HG03520 (cell line): ENCODE data around the gene CHAF1B.
"Not testable (repeated sequence)": the region's sequence is repeated elsewhere in the genome, so short reads cannot be mapped to it uniquely, and the experiment has no call there.

Source experiments
- ATAC-seq: cut with Tn5 transposase; IDR thresholded peaks from one replicate; pipeline ENCODE4 v1.9.1; 2021; ENCODE audit warnings: mild to moderate bottlenecking, moderate library complexity; ENCODE audit not compliant: unreplicated experiment

Gene CHAF1B

DNA sequence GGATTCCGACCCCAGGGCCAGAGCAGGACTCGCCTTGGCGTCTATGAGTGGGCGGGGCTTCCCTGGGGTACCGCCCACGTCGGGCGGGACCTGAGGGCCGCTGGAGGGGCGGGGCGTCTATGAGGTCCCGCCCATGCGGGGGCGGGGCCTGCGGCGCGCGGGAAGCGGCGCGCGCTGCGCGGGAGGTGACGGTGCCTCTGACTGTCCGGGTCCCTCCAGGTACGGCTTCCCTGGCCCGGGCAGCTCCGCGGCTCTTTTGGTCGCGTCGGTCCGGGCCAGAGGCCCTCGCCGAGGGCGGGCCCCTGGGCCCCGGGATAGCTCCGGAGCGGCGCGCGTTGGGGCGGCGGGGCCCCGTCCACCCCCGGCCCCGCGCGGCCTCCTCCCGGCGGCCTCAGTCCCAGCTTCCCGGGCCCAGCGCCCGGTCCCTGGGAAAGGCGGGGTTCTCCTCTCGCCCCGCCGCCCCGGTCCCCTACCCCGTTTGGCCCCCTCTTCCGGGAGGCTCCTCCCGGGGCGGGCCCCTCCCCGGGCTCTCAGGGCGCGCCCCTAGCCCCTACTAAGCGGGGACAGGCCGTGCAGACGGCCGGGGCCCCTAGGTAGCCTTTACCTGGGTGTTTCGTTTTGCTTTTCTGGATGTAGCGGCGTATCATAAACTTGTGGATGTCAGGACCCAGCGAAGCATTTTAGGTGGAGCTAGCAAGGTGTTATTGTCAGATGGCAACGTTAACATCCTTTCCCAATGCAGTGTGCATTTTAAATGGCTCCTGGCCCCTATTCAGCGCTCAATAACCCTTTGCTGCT, at the start of gene CHAF1B:
Gene CHAF1B, plus strand, starts transcription at position 160 of the 798 bp plus-strand sequence. CDS start 745 bp downstream, outside the sequence.
- peak; percentile 85 for ATAC-seq

- ATAC-seq = no peak
Observed at GRCh38 chr21:36337099-36337509, 48.1 kb upstream of the CHAF1B start.

DNA sequence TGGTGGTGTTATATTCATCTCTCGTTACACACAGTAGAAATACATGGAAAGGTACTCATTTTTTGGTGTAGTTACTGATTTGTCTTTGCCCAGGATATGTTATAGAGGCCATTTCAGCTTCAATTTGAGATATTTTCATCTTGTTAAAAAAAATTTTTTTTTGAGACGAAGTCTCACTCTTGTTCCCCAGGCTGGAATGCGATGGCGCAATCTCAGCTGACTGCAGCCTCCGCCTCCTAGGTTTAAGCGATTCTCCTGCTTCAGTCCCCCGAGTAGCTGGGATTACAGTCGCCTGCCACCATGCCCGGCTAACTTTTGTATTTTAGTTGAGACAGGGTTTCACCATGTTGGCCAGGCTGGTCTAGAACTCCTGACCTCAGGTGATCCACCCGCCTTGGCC, 46.2 kb upstream of the CHAF1B start:
- no peak for ATAC-seq

GRCh38 chr21:36342581-36342980, 42.6 kb upstream of the CHAF1B start:
- ATAC-seq = not testable (repeated sequence)

- no peak for ATAC-seq
Observed at GRCh38 chr21:36344931-36345330, 40.3 kb upstream of the CHAF1B start.

DNA sequence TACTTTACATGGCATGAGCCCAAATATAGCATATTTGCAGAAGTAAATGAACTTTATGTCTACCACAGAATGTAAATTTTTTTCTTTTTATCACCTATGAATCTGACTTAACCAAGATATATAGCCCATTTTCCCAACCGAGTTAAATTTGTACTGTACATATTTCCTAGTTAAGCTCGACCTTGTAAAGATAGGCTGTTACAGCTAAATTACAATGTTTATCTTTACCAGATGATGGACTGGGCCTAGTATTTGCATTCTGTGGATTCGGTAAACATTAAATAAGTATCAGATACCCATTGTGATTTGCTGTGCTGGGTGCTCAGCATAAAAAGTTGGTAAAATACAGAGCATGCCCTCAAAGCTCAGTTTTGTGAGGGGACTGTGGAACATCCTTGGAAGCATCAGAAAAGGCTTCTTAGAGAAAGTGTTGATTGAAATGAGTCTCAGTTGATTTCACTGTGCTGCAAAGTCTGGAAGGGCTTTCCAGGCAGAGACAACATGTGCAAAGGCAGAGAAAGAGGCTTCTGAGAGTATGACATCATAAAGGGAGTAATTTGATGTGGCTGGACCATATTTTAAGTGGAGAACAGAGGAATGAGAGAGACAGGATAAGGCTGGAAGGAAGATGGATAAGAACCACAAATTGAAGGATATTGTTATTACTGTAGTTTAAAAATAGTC, 37.8 kb upstream of the CHAF1B start:
- no peak for ATAC-seq

- no peak for ATAC-seq
Observed at GRCh38 chr21:36347962-36348328, 37.2 kb upstream of the CHAF1B start.

GRCh38 chr21:36349315-36349714, 35.9 kb upstream of the CHAF1B start:
- ATAC-seq = no peak

- ATAC-seq = no peak
Observed at GRCh38 chr21:36350282-36350910, 34.8 kb upstream of the CHAF1B start.

DNA sequence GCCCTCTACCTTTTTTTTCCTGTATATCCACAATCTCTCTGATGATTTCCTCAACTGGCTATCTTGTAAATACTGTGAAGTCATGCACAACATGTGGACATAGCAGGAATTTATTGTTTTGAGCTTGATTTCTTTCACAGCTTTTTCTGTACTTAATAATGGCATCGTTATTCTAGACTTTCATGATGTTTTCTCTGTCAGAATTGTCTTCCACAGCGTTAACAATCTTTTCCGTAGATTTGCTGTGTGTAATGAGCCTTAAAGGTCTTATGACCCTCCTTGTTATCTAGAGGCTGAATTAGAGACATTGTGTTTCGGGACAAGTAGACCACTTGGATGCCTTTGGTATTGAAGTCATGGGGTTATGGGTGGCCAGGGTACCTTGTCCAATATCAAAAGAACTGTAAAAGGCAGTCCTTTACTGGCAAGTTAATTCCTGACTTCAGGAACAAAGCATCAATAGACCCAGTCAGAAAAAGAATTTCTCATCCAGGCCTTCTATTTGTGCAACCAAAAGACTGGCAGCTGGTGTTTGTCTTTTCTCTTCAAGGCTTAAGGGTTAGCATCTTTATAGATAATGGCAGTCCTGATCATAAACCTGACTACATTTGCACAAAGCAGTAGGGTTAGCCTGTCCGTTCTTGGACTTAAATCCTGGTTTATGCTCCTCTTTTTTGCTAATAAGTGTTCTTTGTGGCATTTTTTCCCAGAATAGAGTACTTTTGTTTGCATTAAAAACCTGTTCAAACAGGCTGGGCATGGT, 30.1 kb upstream of the CHAF1B start:
- ATAC-seq = no peak

DNA sequence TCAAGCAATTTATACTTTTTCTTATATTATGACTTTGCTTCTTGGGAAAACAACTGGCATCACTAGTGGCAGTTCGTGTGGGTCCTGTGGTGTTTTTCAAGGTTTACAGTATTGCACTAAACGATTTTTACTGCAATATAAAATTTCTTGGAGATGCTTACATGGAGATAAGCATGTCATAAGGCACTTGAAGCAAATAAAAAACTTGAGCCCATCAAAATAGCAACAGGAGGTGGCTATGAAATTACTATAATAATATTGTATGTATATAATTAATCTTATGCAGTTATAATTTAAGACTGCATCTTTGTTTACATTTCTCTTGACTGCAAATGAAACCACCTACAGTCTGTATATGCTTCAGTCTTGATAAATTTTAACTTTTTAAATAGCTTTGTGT, 29.3 kb upstream of the CHAF1B start:
- ATAC-seq = no peak

DNA sequence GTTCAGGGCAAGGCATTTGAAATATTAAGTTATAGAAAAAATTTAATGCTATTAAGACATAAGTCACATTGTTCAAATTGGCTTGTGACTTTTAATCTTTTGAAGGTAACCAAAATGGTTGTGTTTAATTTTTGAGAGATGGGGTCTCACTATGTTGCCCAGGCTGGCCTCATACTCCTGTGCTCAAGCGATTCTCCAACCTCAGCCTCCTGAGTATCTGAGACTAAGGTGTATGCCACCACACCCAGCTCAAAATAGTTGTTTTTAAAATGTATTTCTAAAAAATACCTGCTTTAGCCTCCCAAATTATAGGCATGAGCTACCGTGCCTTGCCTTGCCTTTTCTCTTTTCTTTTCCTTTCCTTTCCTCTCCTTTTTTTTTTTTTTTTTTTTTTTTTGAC, 26.0 kb upstream of the CHAF1B start:
- no peak for ATAC-seq

- no peak for ATAC-seq
Observed at GRCh38 chr21:36369064-36369685, 16.0 kb upstream of the CHAF1B start.

DNA sequence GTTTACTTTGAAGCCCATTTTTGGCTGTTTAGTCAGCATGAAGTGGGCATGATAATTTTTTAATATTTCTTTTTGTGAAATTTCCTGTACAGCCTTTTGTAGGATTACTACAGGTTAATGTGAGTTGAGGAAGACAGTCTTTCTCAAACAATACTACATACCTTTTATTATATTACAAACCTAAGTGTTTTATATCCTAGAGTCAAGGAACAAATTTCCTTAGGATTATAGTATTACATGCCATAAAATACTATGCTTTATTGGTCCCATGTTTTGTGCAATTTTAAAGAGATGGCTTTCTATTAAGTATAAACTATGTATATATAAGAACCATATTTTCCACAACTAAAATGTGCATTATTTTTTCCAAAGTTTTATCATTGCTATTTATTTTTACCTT, 9.2 kb upstream of the CHAF1B start:
- no peak for ATAC-seq

GRCh38 chr21:36377391-36377842, 7.8 kb upstream of the CHAF1B start:
- ATAC-seq = no peak

- ATAC-seq = no peak
Observed at GRCh38 chr21:36379251-36379650, 5.9 kb upstream of the CHAF1B start.

DNA sequence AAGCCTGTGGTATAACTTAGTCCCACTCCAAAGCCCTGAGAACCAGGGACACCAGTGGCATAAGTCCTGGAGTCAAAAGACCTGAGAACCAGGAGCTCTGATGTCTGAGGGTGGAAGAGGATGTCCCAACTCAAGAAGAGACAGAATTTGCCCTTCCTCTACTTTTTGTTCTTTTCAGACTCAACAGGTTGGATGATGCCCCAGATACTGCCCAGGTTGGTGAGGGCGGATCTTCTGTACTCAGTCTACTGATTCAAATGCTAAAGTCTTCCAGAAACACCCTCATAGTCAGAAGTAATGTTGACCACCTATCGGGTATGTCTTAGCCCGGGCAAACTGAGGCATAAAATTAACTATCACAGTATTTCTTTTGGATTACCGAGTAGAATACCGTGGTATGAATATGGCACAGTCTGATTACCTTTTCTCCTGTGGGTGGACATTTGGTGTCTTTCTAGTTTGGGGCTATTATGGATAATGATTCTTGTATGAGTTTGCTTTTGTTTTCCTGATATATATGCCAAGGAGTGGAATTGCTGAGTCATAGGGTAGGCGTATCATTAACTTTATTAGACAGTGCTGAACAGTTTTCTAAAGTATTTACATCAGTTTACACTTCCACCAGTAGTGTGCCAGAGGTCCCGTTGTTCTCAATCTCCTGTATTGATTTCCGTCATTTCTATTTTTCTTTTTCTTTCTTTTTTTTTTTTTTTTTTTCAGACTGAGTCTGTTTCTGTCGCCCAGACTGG, 3.2 kb upstream of the CHAF1B start:
- no peak for ATAC-seq

- not testable (repeated sequence) for ATAC-seq
Observed at GRCh38 chr21:36382722-36383121, 2.5 kb upstream of the CHAF1B start.

DNA sequence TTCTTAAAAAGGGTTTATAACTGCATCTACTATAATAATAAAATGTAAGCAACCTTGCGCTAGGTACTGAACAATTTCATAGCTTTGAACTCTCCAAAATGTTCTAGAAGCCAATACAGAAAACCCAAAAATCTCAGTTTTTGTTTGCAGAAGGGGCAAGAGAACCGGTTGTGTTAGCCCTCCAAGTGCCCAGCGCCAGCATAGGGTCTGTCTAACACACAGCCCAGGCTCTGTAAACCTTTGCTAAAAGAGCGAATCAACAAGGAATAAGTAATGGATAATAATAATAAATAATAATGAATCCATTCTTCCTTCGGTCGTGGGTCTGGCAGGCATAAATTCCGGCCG, 333 bp upstream of the CHAF1B start:
- no peak for ATAC-seq

DNA sequence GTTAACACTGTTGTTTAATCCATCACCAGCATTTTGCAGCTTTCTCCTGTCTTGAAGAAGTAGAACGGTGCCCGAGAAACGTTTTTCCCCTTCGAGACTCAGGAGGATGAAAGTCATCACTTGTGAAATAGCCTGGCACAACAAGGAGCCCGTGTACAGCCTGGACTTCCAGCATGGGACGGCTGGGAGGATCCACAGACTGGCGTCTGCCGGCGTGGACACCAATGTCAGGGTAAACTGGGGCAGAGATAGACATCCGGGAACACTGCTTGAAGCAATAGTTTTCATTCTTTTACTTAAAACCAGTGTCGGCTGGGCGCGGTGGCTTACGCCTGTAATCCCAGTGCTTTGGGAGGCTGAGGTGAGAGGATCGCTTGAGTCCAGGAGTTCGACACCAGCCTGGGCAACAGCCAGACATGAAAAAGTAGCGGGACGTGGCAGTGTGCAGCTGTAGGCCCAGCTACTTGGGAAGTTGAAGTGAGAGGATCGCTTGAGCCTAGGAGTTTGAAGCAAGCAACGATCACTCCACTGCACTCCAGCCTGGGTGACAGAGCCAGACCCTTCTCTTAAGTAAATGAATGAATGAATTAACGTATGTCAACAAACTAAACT, 945 bp downstream of the CHAF1B start:
- no peak for ATAC-seq
